ENCODE data around the gene PGBD4. TPM values are rescaled to one million over a fixed set of nuclear protein-coding genes. Genes with fewer than 3 reads are reported as not detected.
"Not testable (repeated sequence)": the region's sequence is repeated elsewhere in the genome, so short reads cannot be mapped to it uniquely, and the experiment has no call there.

The PGBD4 gene
- total RNA-seq, 1 donor from 2014 or later = 1.8 TPM

DNA sequence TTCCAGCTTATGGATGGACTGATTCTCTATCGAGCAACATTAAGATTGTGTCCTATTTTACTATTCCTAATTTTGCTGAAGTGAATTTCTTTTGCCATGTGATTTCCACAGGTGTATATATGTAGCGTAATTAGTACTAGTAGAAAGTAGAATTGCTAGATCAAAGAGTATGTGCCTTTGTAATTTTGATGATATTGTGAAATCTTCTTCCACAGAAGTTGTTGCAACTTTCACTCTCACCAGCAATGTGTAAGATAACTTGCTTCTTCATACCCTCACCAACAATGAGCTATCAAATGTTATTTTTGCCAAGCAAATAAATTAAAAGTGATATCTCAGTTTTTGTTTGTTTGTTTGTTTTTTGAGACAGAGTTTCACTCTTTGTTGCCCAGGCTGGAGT is 5.4 kb downstream of the PGBD4 start:
- no peak for ATAC-seq
- DNase-seq (ENCODE audit: missing footprints) = no peak
- intact Hi-C loops (cut with DNase I) = no loop called here

DNA sequence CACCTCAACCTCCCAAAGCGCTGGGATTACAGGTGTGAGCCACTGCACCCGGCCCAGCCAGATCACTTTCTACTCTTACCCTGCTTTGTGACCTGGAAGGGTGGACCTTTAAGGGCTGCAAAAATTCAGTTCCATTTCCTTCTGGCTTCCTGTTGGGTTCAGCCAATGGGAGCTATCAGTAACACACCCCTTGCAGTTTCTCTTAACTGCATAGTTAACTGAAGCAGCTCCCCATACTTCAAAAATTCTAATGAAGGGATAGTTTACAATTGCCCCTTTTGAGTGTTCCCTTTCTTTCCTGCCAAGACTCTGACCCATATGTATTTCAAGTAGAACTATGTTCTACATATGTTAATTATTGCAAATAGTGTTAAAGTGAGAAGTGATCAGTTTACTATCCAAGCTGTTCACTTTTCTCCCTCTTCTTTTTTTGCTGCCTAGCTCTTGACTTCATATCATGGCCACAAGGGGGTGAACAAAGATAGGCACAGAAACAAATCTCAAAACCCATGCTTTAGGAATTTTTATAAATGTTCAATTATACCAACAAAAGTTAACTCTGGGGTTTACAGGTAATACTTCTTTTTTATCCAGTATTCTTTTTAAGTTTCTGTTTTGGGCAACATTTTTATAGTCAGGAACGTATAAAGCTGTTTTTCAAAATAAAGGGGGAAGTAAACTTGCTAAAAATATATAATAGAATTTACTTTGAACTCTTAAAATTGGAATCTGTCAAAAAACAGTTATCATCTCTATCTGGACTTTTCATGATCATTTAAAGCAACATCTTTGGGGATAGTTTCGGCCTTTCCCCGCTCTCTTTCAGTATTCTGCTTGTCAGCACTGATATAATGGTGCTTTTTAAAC is 8.1 kb downstream of the PGBD4 start:
- DNase-seq (ENCODE audit: missing footprints) (no peak), ATAC-seq (no peak)
- intact Hi-C loops (cut with DNase I) = no loop called here

DNA sequence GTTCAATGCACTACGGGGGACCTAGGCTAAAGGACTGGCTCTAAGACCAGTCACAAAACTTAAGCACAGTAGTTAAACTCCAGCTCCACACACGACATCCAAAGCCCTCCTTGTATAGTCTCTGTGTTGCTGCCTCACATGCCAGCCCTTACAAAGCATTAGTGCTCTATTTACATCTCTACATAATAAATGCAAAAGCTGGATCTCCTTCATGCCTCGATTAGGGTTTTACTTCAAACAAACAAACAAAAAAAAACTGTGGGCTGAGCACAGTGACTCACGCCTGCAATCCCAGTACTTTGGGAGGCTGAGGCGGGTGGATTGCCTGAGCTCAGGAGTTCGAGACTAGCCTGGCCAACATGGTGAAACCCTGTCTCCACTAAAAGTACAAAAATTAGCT is 9.6 kb downstream of the PGBD4 start:
- ATAC-seq (no peak), DNase-seq (ENCODE audit: missing footprints) (no peak)
- intact Hi-C loops (cut with DNase I) = no loop called here

DNA sequence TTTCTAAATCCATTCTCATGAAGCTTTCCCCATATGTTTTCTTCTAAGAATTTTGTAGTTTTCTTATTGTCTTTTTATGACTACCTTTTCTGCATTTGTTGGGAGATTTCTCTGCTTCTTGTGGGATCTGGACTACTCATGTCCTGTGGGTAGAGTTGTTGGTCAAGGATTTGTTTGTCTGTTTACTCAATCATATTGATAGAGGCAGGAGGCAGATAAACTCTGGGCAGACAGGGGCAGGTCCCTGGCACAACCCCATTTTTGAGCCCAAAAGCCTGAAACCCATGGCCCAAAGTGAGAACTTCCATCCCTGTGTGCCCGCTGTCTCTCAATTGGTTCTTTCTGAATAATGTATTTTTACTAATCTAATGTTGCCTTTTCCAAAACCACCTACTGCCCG is 12.3 kb downstream of the PGBD4 start:
- no peak for DNase-seq (ENCODE audit: missing footprints)
- intact Hi-C loops (cut with DNase I) = no loop called here
- ATAC-seq = no peak

DNA sequence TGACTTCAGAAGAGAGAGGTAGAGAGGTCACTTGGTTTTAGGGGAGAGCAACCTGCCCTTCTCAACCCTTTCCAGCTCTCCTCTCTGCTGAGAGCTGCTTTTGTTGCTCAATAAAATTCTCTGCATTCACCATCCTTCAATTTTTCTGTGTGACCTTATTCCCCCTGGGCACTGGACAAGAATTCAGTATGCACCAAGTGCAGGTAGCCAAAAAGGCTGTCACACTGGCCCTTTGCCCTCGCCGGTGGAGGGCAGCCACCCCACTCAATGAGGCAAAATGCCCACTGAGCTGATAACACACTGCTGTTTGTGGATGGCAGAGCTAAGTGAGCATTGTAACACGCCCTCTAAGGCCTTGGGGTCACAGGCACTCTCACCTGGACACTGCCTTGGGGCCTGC is 12.9 kb downstream of the PGBD4 start:
- DNase-seq (ENCODE audit: missing footprints) (no peak), ATAC-seq (no peak)
- intact Hi-C loops (cut with DNase I) = no loop called here

DNA sequence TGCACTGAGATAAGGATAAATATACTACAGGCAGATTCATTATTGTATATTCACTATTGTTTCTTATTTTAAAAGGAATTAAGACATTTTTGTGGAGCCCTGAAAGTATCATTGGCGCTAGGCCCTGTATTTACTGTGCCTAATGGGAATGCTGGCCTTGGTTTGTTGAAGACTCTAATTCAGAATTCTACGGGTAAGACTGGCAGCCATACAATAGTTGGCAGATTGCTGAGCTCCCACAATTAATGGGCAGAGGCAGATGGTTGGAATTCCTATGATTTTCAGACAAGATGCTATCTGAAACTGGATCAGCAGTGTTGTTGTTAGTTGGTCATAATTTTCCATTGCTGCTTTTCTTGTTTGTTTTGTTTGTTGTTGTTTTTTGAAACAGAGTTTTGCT is 14.7 kb downstream of the PGBD4 start:
- ATAC-seq = no peak
- intact Hi-C loops (cut with DNase I) = no loop called here
- DNase-seq (ENCODE audit: missing footprints) = no peak

DNA sequence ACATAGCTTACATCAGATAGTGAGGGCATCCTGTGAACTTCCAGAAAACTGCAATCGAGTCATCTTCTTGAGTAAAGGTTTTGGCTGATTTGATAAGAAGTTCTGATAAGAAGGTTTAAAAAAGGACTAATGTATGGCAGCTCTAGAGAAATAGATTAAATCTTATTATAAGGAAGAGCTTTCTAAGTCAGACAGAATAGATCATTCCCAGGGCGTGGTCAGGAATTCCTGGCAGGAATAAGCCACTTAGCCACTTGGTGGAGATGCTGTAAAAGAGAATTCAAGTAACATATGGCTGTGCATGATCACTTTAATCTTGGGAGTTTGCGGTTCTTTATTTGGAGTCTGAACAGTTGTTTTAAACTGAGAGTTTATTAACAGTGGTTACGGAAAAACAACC is 17.4 kb downstream of the PGBD4 start:
- intact Hi-C loops (cut with DNase I) = no loop called here
- no peak for DNase-seq (ENCODE audit: missing footprints)
- ATAC-seq = no peak

DNA sequence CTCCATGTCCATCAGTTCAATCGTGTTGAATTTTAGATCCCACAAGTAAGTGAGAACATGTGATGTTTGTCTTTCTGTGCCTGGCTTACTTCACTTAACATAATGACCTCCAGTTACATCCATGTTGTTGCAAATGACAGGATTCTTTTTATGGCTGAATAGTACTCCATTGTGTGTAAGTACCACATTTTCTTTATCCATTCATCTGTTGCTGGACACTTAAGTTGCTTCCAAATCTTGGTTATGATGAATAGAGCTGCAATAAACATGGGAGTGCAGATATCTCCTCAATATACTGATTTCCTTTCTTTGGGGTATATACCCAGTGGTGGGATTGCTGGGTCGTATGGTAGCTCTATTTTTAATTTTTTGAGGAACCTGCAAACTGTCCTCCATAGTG is 18.5 kb downstream of the PGBD4 start:
- intact Hi-C loops (cut with DNase I) = not testable (repeated sequence)

DNA sequence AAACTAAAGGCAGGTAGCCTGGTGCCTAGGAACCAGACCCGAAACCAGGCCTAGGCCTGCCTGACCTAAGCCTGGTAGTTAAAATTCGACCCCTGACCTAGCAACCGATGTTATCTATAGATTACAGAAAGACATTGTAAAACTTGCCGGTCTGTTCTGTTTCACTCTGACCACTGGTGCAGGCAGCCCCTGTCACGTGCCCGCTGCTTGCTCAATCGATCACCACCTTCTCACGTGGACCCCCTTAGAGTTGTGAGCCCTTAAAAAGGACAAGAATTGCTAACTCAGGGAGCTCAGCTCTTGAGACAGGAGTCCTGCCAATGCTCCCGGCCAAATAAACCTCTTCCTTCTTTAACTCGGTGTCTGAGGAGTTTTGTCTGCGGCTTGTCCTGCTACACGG is 19.9 kb downstream of the PGBD4 start:
- ATAC-seq; DNase-seq (ENCODE audit: missing footprints); intact Hi-C loops (cut with DNase I): not testable (repeated sequence)

More for the DNA sequence above, 18.5 kb downstream of the PGBD4 start:
- not testable (repeated sequence) for ATAC-seq; DNase-seq (ENCODE audit: missing footprints)

DNA sequence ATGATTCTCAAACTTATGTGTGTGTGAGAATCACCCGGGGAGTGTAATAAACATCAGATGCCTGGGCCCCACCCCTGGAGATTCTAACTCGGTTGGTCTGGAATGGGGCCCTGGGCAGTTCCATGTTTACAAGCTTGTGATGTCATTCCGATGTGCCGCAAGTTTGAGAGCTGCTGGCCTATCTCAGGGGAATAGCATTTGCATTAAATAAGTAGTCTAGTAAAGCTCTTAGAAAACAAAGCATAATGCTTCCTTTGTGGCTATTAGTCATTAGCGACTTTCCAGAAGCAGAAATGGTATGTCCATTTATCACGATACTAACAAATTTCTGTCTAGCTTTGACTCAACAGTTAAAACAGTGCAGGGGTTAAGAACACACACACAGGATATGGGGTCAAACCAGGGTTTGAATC is 20.9 kb downstream of the PGBD4 start:
- intact Hi-C loops (cut with DNase I) = no loop called here
- no peak for ATAC-seq
- DNase-seq (ENCODE audit: missing footprints) = no peak

DNA sequence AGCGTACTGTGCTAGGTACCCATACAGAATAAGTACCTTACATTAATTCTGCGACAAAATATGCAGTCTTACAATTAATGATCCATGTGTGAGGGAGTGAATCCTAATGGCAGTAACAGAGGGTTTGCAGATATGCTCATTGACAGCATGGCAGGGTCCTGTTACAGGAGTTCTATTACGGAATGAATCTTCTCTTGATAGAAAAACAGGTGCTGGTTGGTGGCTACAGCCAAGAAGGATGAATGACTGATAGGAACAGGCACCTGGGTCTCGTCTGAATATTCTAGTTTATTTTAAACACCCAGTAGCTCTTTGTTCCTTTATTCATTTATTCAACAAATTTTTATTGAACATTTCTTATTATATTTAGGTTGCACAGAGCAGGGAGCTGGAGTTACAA is 22.8 kb downstream of the PGBD4 start:
- ATAC-seq (no peak), DNase-seq (ENCODE audit: missing footprints) (no peak)
- intact Hi-C loops (cut with DNase I) = no loop called here

DNA sequence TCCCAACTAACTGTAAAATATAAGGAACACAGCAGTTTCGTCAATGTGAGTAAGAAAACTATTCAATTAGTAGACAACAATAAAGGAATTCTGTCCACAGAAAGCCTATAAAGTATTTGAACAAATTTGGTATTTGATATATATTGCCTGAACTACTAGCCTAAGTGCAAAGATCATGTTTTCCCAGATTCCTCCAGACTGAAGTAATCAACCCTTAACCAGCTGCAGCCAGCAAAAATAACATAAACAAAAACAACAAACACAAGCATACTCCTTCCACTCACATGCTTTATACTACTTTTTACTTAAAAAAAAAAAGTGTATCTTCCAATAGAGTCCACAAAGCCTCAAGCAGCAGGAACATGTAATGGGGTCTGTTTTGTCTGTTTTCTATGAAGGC is 24.1 kb downstream of the PGBD4 start:
- intact Hi-C loops (cut with DNase I) = no loop called here
- DNase-seq (ENCODE audit: missing footprints) = no peak
- ATAC-seq = no peak

DNA sequence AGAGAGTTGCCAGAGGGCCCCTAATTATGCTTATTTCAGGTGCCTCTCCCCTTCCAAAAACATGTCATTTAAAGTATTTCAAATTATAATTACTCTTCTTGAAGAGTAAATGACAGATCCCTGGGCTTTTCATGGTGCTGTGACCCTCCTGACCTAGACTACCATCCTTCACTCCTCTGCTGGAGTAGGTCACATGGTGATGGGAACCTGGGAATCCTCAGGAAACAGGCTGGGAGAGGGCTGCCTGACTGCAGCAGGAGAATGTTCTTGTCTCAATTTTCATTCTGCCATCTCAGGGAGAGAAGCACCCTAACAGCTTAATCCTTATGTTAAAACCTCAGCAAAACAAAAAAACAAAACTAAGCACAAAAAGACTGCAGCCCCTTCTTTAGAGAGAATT is 24.6 kb downstream of the PGBD4 start:
- DNase-seq (ENCODE audit: missing footprints) (no peak), ATAC-seq (no peak)
- intact Hi-C loops (cut with DNase I) = no loop called here

DNA sequence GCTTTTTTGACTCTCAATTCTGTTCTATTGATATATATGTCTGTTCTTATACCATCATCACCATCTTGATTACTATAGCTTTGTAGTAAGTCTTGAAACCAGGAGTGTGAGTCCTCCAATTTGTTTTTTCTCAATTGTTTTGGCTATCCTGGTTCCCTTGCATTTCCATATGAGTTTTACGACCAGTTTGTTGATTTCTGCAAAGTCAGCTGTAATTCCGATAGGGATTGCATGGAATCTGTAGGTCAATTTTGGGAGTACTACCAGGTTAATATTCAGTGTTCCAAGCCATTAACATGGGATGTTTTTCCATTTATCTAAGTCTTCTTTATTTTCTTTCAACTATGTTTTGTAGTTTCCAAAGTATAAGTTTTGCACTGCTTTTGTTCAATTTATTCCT is 27.0 kb downstream of the PGBD4 start:
- no peak for ATAC-seq
- DNase-seq (ENCODE audit: missing footprints) = no peak
- intact Hi-C loops (cut with DNase I) = no loop called here

DNA sequence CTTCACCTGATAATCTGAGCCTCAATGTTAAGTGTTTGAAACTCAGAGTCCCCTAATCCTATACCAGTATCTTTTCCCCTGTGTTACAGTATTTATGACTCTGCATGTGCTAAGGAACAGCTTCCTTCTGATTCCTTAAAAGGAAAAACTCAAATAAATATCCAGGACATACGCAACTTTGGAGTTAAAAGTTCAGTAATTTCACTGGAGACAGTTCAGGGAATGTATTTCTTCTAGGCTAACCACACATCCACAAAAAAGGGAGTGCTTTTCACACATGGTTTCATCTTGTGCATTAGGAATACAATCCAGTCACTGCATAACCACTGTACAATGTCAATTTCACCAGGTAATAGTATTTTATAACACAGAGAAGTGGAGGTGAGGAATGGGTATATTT is 31.0 kb downstream of the PGBD4 start:
- no peak for ATAC-seq
- intact Hi-C loops (cut with DNase I) = no loop called here
- no peak for DNase-seq (ENCODE audit: missing footprints)

DNA sequence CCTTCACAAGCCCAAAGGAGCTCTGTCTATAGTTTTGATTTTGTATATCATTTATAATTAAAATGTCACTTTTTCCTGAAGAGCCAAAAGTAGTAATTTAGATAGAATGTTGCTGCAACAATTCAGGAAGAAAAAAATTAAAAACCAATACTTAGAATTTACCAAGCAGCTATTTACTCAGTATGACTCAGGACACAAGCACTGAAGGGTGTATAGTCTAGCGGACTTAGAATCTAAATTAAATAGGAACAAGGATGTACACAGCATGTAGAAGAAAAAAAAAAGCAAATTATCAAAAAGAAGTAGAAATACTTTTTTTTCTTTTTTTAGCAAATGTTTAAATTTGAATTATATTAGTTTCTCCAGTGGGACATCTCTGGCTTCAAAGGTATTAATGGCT is 31.6 kb downstream of the PGBD4 start:
- intact Hi-C loops (cut with DNase I) = no loop called here
- DNase-seq (ENCODE audit: missing footprints) = no peak
- ATAC-seq = no peak

DNA sequence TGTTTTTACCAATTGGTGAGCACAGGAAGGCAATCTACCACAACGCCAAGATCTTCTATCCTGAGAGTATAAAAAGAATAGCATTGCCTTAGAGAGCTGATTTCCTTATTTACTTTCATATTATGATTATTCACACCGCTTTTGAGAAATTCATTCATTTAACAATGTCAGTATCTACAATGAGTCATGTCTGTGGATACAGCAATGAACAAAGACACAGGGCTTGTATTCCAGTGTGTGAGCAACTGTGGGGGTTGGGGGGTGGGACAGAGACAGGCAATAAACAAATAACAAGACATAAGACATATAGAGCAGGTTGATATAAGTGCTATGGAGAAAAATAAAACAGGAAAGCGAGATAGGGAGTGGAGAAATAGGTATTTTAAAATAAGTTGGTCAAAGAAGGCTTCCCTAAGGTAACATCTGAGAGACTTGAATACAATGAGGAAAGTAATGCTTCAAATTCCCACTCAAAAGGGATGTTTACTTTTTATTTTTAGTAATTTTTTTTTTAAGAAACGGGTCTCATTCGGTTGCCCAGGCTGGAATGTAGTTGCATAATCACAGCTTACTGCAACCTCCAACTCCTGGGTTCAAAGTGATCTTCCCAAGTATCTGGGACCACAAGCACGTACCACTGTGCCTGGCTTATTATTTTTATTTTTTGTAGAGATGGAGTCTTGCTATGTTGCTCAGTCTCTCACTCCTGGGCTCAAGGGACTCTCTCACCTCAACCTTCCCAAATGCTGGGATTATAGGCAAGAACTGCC is 45.7 kb downstream of the PGBD4 start:
- ATAC-seq (no peak), DNase-seq (ENCODE audit: missing footprints) (no peak)
- intact Hi-C loops (cut with DNase I) = no loop called here

DNA sequence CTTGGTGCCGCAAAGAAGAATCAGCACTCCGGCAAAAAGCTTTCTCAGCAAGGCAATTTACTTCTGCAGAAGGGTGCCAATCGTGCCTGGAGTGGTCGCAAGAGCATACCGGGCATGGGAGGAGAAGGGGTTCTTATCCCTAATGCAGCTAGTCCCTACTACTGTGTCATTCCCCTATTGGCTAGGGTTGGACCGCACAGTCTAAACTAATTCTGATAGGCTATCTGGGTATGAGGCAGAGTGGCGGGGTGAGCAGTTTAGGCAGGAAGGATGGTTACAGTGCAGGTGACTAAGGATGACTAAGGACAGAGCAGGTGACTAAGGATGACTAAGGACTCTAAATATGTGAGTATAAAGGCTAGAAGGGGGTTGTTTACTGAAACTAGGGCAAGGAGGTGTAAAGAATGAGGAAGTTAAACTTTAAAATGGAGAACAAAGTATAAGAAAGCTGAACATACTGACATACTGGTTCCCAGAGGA is 52.9 kb downstream of the PGBD4 start:
- DNase-seq (ENCODE audit: missing footprints) = no peak
- intact Hi-C loops (cut with DNase I) = no loop called here

DNA sequence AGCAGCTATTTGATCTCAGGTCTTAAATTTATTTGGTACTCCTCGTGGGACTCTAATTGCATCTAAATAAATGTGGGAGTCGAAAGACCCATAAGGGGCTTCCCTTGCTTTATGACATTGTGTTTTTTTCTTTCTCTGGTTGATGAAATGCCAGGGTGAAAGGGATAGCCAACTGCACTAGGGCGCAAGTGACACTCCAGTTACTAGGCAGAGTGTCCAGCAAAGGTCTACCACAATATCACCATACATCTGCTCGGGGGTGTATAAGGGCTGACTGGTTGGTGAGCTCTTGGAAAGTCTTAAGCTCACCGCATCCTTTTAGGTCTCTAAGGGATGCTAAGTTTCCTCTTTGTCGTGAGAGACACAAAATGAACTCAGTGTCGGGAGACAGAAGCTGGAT is 54.0 kb downstream of the PGBD4 start:
- intact Hi-C loops (cut with DNase I) = no loop called here

More for the DNA sequence above, 52.9 kb downstream of the PGBD4 start:
- no peak for ATAC-seq

More for the DNA sequence above, 54.0 kb downstream of the PGBD4 start:
- ATAC-seq (no peak), DNase-seq (ENCODE audit: missing footprints) (no peak)
